Measurements from ENCODE around the gene TEAD4. TPM values are rescaled to one million over a fixed set of nuclear protein-coding genes. Genes with fewer than 3 reads are reported as not detected.

The TEAD4 gene
- total and polyA plus RNA-seq, 2 donors from 2014 or later, result 19.8 to 40.9 TPM

DNA sequence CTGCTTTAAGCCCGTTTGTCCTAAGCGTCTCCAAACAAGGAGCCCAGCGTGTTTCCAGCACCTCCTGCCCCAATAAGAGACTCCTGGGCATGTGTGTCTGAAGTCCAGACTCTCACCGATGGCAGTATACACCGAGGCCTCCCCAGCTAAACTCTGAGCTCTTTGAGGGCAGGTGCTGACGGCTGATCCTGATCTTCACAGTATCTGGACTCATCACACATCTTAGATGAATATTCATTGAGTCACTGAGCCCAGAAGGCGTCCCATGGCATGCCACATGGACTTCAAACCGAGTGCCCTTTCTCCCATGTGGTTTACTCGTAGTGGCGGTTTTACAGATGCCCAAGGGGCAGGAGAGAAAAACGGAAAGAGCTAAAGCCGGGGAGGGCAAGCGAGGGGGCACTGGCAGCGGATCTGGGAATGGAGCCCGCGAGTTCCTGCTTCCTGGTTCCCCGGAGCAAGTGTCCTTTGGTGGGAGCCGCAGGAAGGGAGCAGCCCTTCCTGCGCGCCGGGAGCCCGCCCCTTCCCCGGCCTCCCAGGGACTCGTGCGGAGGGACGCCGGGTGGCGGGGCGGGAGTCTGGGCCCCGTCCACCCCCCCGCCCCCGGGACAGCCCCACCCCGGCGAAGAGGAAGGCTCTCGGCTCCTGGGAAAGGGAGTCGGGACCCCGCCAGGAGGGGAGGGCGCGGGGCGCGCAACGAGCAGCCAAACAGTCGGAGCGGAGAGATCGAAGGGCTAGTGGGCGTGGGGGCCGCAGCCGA, 585 bp upstream of the TEAD4 start:
- no peak for FAIRE-seq

DNA sequence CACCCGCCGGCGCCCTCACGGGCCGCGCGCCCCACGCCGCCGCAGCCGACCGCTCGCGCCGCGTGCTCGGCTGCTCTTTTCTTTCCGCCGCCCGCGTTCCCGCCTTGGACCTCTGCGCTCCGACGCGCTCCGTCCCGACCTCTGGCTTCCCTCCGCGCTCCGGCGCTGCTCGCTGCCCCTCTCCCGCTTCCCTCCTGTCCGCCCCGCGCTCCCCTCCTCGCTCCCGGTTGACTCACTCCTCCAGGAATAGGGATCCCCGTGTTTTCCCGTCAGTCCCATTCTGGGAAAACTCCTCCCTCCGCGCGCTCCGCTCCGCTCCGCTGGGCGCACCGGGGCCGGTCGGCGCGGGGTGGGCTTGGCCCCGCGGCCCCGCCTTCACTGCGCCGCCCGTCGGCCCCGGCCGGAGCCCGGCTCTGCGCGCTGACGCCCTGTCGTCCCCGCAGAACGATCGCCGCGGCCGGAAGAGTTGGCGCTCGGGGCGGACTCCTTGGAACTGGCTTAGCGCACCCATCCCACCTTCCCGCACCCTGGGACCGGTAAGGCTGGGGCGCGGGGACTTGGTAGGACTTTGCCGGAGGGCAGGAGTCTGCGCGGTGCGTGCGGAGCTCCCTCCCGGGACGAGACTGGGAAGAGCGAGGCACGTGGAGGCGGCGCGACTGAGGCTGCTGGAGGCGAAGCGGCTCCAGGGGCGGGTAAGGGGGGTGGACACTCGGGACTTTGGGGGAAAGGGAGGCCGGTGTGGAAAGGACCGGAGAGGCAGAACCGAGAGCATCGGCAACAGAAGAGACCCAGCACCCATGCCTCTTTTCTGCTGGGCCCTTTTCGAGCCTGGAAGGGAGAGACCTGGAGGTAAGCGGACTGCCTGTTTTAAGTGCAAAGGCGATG, 550 bp downstream of the TEAD4 start:
- Histone ChIP-seq H3K27ac (ENCODE audit: low read depth in 2 of 2, low read length in 2 of 2) (peak overlapping the region; percentile 82 to 88), H3K27me3 (ENCODE audit: control insufficient read depth, insufficient read depth, low read length) (no peaks in the 10 kb centered on the region), H3K9me3 (ENCODE audit: control insufficient read depth in 2 of 3, insufficient read depth in 1 of 3, low read length in 3 of 3) (no peaks in the 10 kb centered on the region), H3K4me3 (ENCODE audit: low read length in 3 of 3) (peak overlapping the region; percentile 45 to 66 (median 63)), H3K9ac (ENCODE audit: low read length in 3 of 3) (peak overlapping the region in 1 of 3 donors; percentile 65), H3K4me1 (ENCODE audit: control insufficient read depth in 2 of 3, insufficient read depth in 2 of 3, low read depth in 1 of 3, low read length in 3 of 3) (peaks cover 4 to 18% (median 10%) of the 10 kb centered on the region in 3 donors), H3K36me3 (ENCODE audit: control insufficient read depth in 2 of 3, insufficient read depth in 3 of 3, low read length in 3 of 3) (no peaks in the 10 kb centered on the region)
- TF ChIP-seq, protein P1, sequence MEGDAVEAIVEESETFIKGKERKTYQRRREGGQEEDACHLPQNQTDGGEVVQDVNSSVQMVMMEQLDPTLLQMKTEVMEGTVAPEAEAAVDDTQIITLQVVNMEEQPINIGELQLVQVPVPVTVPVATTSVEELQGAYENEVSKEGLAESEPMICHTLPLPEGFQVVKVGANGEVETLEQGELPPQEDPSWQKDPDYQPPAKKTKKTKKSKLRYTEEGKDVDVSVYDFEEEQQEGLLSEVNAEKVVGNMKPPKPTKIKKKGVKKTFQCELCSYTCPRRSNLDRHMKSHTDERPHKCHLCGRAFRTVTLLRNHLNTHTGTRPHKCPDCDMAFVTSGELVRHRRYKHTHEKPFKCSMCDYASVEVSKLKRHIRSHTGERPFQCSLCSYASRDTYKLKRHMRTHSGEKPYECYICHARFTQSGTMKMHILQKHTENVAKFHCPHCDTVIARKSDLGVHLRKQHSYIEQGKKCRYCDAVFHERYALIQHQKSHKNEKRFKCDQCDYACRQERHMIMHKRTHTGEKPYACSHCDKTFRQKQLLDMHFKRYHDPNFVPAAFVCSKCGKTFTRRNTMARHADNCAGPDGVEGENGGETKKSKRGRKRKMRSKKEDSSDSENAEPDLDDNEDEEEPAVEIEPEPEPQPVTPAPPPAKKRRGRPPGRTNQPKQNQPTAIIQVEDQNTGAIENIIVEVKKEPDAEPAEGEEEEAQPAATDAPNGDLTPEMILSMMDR (IDR thresholded peaks at IDR 0.05; ENCODE audit: borderline replicate concordance, extremely low read depth, insufficient read depth), result no peak
- FAIRE-seq, result no peak
- DNase-seq, result peak; percentile 59 to 93 (median 76)
- intact Hi-C loops (cut with DNase I), result no loop called here

More for the DNA sequence above, 585 bp upstream of the TEAD4 start:
- Histone ChIP-seq H3K4me1 (ENCODE audit: control insufficient read depth in 2 of 3, insufficient read depth in 2 of 3, low read depth in 1 of 3, low read length in 3 of 3) (peaks cover 4 to 18% (median 10%) of the 10 kb centered on the region in 3 donors), H3K36me3 (ENCODE audit: control insufficient read depth in 2 of 3, insufficient read depth in 3 of 3, low read length in 3 of 3) (no peaks in the 10 kb centered on the region), H3K9me3 (ENCODE audit: control insufficient read depth in 2 of 3, insufficient read depth in 1 of 3, low read length in 3 of 3) (no peaks in the 10 kb centered on the region), H3K27me3 (ENCODE audit: control insufficient read depth, insufficient read depth, low read length) (no peaks in the 10 kb centered on the region), H3K4me3 (ENCODE audit: low read length in 3 of 3) (peak overlapping the region; percentile 21 to 73 (median 46)), H3K9ac (ENCODE audit: low read length in 3 of 3) (peak overlapping the region; percentile 9 to 83 (median 12)), H3K27ac (ENCODE audit: low read depth in 2 of 2, low read length in 2 of 2) (peak overlapping the region; percentile 38 to 78)
- peak; percentile 62 to 93 (median 80) for DNase-seq
- intact Hi-C loops (cut with DNase I), result no loop called here
- TF ChIP-seq, protein P1 (IDR thresholded peaks at IDR 0.05; ENCODE audit: borderline replicate concordance, extremely low read depth, insufficient read depth), result no peak

DNA sequence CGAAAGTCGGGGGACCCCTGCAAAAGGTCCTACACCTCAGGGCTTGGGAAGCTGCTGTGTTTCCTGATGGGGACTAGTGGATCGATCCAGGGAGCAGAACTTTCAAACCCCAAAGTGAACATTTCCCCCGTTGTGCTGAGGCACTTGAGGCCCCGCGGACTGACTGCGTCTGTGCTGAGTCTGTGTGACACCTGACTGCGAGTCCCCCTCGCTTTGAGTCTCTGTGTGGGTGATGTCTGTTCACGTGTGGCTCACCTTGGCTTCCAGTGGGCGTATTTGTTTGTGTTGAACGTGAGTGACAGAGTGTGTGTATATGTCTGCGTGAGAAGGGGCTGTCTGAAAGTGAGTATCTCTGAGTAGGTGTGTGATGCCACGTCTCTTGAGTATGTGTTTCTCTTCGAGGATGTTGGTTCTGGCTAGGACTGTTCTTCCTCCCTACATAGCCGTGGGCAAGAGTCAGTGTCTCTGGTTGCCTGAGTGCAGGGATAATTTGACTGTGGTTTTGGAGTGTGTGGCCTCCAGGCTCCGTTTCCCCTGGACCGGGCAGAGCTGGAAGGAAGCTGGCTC, 1.3 kb downstream of the TEAD4 start:
- DNase-seq, result peak in 3 of 5 donors; percentile 32 to 60 (median 43)
- H3K36me3 ChIP-seq (ENCODE audit: control insufficient read depth in 2 of 3, insufficient read depth in 3 of 3, low read length in 3 of 3), result no peaks in the 10 kb centered on the region
- no peaks in the 10 kb centered on the region for H3K9me3 ChIP-seq (ENCODE audit: control insufficient read depth in 2 of 3, insufficient read depth in 1 of 3, low read length in 3 of 3)
- FAIRE-seq, result no peak
- H3K4me1 ChIP-seq (ENCODE audit: control insufficient read depth in 2 of 3, insufficient read depth in 2 of 3, low read depth in 1 of 3, low read length in 3 of 3), result peaks cover 4 to 18% (median 10%) of the 10 kb centered on the region in 3 donors
- TF ChIP-seq, protein P1 (IDR thresholded peaks at IDR 0.05; ENCODE audit: borderline replicate concordance, extremely low read depth, insufficient read depth), result no peak
- H3K27ac ChIP-seq (ENCODE audit: low read depth in 2 of 2, low read length in 2 of 2), result peak overlapping the region in 1 of 2 donors; percentile 82
- peak overlapping the region in 1 of 3 donors; percentile 65 for H3K9ac ChIP-seq (ENCODE audit: low read length in 3 of 3)
- intact Hi-C loops (cut with DNase I), result no loop called here
- H3K27me3 ChIP-seq (ENCODE audit: control insufficient read depth, insufficient read depth, low read length), result no peaks in the 10 kb centered on the region
- peak overlapping the region; percentile 4 to 66 (median 63) for H3K4me3 ChIP-seq (ENCODE audit: low read length in 3 of 3)
